Measurements from ENCODE around the gene APBA2. TPM values are rescaled to one million over a fixed set of nuclear protein-coding genes. Genes with fewer than 3 reads are reported as not detected.

APBA2 gene
- total and polyA plus RNA-seq, 2 of the 4 experiments (the other 2 are of a cell fraction): 21.7 to 33.0 TPM

GRCh38 chr15:29091666-29092065, 205.9 kb downstream of the APBA2 start:
- DNase-seq: no peak
- H4K8ac ChIP-seq (ENCODE audit: low read depth in 2 of 2, low read length in 2 of 2): no peak overlapping the region
- 87% methylated on average over 3 of the region's 8 CpGs; no CpG with 5 or more reads in 1 of the 2 experiments for WGBS, 2 experiments (ENCODE audit: extremely low coverage in 2 of 2, insufficient read length in 1 of 2)
- no peak overlapping the region for H3K4me3 ChIP-seq (ENCODE audit: insufficient read depth, low read depth, low read length)
- H4K5ac ChIP-seq (ENCODE audit: low read depth, low read length): no peak overlapping the region
- dilution Hi-C loops (cut with HindIII; ENCODE audit: low sequenced_read_pairs, unreplicated experiment): no loop called here
- no peak overlapping the region for H2BK120ac ChIP-seq (ENCODE audit: low read depth, low read length)
- H3K18ac ChIP-seq (ENCODE audit: low read depth, low read length): no peak overlapping the region
- H2AFZ ChIP-seq (replicated peaks; ENCODE audit: low read length, poor library complexity): no peak overlapping the region
- H2BK5ac ChIP-seq (ENCODE audit: low read depth, low read length, poor library complexity, severe bottlenecking): no peak overlapping the region
- H2BK20ac ChIP-seq (ENCODE audit: low read depth, low read length): no peak overlapping the region
- H3K56ac ChIP-seq (ENCODE audit: extremely low read depth, insufficient read depth, low read length): no peak overlapping the region
- H3K4me2 ChIP-seq (ENCODE audit: low read depth, low read length): no peak overlapping the region
- 0 out of 4 replicates have a peak, but pooled peaks cover 0 to 2% of the 10 kb centered on the region in 2 experiments for H3K79me1 ChIP-seq (ENCODE audit: low read depth in 1 of 2, low read length in 2 of 2)
- H3K27ac ChIP-seq (ENCODE audit: insufficient read depth, low read length): no peak overlapping the region
- no peak overlapping the region for H3K23ac ChIP-seq (ENCODE audit: low read depth, low read length)
- no peak overlapping the region for H2AK5ac ChIP-seq (ENCODE audit: low read depth, low read length)
- H4K20me1 ChIP-seq (ENCODE audit: insufficient read depth, low read length): peaks cover 4% of the 10 kb centered on the region; the same call in 1 of the 2 replicates
- no peak overlapping the region for H3K9ac ChIP-seq (ENCODE audit: low read depth, low read length)
- no peak overlapping the region for H2BK15ac ChIP-seq (ENCODE audit: low read depth, low read length)
- TF ChIP-seq RCOR1 (IDR thresholded peaks at IDR 0.05; ENCODE audit: insufficient replicate concordance, low read length): no peak
- no peak for TF ChIP-seq ELK1 (IDR thresholded peaks at IDR 0.05; ENCODE audit: borderline replicate concordance, low read depth, low read length)
- TF ChIP-seq NFE2L2 (IDR thresholded peaks at IDR 0.05; ENCODE audit: low read depth, low read length): no peak
- no peak overlapping the region for H4K91ac ChIP-seq (ENCODE audit: insufficient read depth, low read depth, low read length)
- ChIA-PET POLR2A (ENCODE audit: unreplicated experiment) (no interaction called here), CTCF (no interaction called here)
- H3K4me1 ChIP-seq (ENCODE audit: control insufficient read depth, insufficient read depth, low read length): no peaks in the 10 kb centered on the region
- no peak for ATAC-seq (ENCODE audit: low read depth)
- no peaks in the 10 kb centered on the region for H3K36me3 ChIP-seq (ENCODE audit: control insufficient read depth, insufficient read depth, low read length)
- no peak overlapping the region for H2AK9ac ChIP-seq (replicated peaks; ENCODE audit: low read depth, low read length, poor library complexity)
- no peaks in the 10 kb centered on the region for H3K9me3 ChIP-seq (ENCODE audit: control insufficient read depth, insufficient read depth, low read length)
- in situ Hi-C loops (cut with MboI; ENCODE audit: low sequenced_read_pairs): no loop called here
- H3K27me3 ChIP-seq (ENCODE audit: control insufficient read depth, insufficient read depth, low read length): no peaks in the 10 kb centered on the region
- H3K4ac ChIP-seq (ENCODE audit: low read depth, low read length): no peak overlapping the region
- BruUV-seq (replicated peaks): no TSS peak
- intact Hi-C loops (cut with micrococcal nuclease): loop anchor here (2.0 kb wide), 1 partner anchor 211 kb away; no protein-coding TSS in a partner anchor
- no peak overlapping the region for H3K14ac ChIP-seq (replicated peaks; ENCODE audit: low read depth, low read length)
- H3K9me1 ChIP-seq (ENCODE audit: insufficient read depth, low read length): peaks cover 6% of the 10 kb centered on the region; the same call in 1 of the 2 replicates
